HEK293T (cell line): ENCODE data around the gene SMURF1.

Experiments used
- CTCF ChIA-PET: fragments of 350-600 bp; formaldehyde crosslinking; extraction: SDS; loops from one replicate; lab custom pipeline; 2021; ENCODE audit warnings: antibody characterized with exemption, inconsistent platforms; lab: Yijun Ruan, JAX
- POLR2A ChIA-PET: fragments of 350-600 bp; formaldehyde crosslinking; extraction: SDS; loops from one replicate; lab custom pipeline; 2020; ENCODE audit warnings: antibody characterized with exemption, inconsistent platforms; lab: Yijun Ruan, JAX
- DNase-seq: peaks from one replicate; pipeline ENCODE4 v3.0.0; 2012; ENCODE audit warnings: mixed read lengths; ENCODE audit errors: extremely low spot score
- ARNT ChIP-seq: fragments of 450-650 bp; IDR thresholded peaks from 2 replicates; pipeline ENCODE4 v1.6.1; 2017; ENCODE audit warnings: mild to moderate bottlenecking
- BHLHE40 ChIP-seq: fragments of 450-650 bp; IDR thresholded peaks from 2 replicates; pipeline ENCODE4 v1.6.1; 2016; ENCODE audit warnings: mild to moderate bottlenecking, moderate library complexity, borderline replicate concordance
- CTBP1 ChIP-seq: fragments of 450-650 bp; IDR thresholded peaks from 2 replicates; pipeline ENCODE4 v1.6.1; 2016; ENCODE audit warnings: borderline replicate concordance
- ELF4 ChIP-seq: fragments of 450-650 bp; IDR thresholded peaks from 2 replicates; pipeline ENCODE4 v1.6.1; 2017; ENCODE audit warnings: antibody characterized with exemption
- FOXA1 ChIP-seq: fragments of 450-650 bp; IDR thresholded peaks from 2 replicates; pipeline ENCODE4 v1.6.1; 2016; ENCODE audit warnings: mild to moderate bottlenecking
- FOXK2 ChIP-seq: fragments of 450-650 bp; IDR thresholded peaks from 2 replicates; pipeline ENCODE4 v1.6.1; 2016; ENCODE audit warnings: mild to moderate bottlenecking
- FOXM1 ChIP-seq: fragments of 450-650 bp; IDR thresholded peaks from 2 replicates; pipeline ENCODE4 v1.6.1; 2017; ENCODE audit warnings: mild to moderate bottlenecking, borderline replicate concordance
- HDGF ChIP-seq: fragments of 450-650 bp; IDR thresholded peaks from 2 replicates; pipeline ENCODE4 v1.6.1; 2017; ENCODE audit warnings: antibody characterized with exemption, borderline replicate concordance
- L3MBTL2 ChIP-seq: fragments of 450-650 bp; conservative IDR thresholded peaks from 2 replicates; pipeline ENCODE4 v1.6.1; 2016; ENCODE audit warnings: mild to moderate bottlenecking
- LEF1 ChIP-seq: fragments of 450-650 bp; IDR thresholded peaks from 2 replicates; pipeline ENCODE4 v1.6.1; 2017; ENCODE audit warnings: mild to moderate bottlenecking, borderline replicate concordance
- NFRKB ChIP-seq: fragments of 450-650 bp; IDR thresholded peaks from 2 replicates; pipeline ENCODE4 v1.6.1; 2016; ENCODE audit warnings: mild to moderate bottlenecking, moderate library complexity
- PKNOX1 ChIP-seq: fragments of 450-650 bp; IDR thresholded peaks from 2 replicates; pipeline ENCODE4 v1.6.1; 2016
- SP1 ChIP-seq: fragments of 450-650 bp; IDR thresholded peaks from 2 replicates; pipeline ENCODE4 v1.6.1; 2017
- SUZ12 ChIP-seq: fragments of 450-650 bp; IDR thresholded peaks from 2 replicates; pipeline ENCODE4 v1.6.1; 2016; ENCODE audit warnings: mild to moderate bottlenecking
- TARDBP ChIP-seq: fragments of 450-650 bp; IDR thresholded peaks from 2 replicates; pipeline ENCODE4 v1.6.1; 2016
- ZNF384 ChIP-seq: fragments of 450-650 bp; IDR thresholded peaks from 2 replicates; pipeline ENCODE4 v1.6.1; 2016

SMURF1 gene

GRCh38 chr7:99008921-99009530, 134.9 kb downstream of the SMURF1 start:
- ChIA-PET POLR2A (no interaction called here), CTCF (interaction anchor here (0.6 kb wide), 1 partner anchor 10 kb away, joined by 4 read pairs; no protein-coding TSS in a partner anchor)
- no peak for TF ChIP-seq CTBP1
- TF ChIP-seq L3MBTL2, result no peak
- no peak for TF ChIP-seq PKNOX1
- TF ChIP-seq FOXK2, result no peak
- TF ChIP-seq NFRKB, result no peak
- TF ChIP-seq ARNT, result no peak
- TF ChIP-seq BHLHE40, result no peak
- no peak for TF ChIP-seq HDGF
- no peak for TF ChIP-seq ZNF384
- no peak for TF ChIP-seq SP1
- TF ChIP-seq TARDBP, result no peak
- no peak for TF ChIP-seq FOXA1
- TF ChIP-seq ELF4, result no peak
- no peak for TF ChIP-seq SUZ12
- TF ChIP-seq FOXM1, result no peak
- no peak for TF ChIP-seq LEF1

DNA sequence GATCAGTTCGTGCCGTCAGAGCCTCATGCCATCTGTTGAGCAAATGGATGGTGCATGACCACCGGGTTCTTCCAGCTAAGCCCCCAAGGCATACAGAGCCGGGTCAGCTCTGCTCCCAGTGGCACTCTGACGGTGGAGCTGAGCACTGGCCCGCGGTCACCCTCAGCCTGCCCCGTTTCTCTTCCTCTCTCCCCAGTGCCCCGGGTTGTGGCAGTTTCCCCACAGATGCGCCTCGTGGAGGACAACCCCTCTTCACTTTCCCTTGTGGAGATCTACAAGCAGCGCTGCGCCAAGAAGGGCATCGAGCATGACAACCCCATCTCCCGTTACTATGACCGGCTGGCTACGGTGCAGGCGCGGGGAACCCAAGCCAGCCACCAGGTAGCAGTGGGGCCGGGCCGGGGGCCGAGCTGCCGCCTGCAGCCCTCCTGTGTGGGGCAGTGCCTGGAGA, 135.7 kb downstream of the SMURF1 start:
- DNase-seq, result no peak
- TF ChIP-seq BHLHE40, result no peak
- ChIA-PET POLR2A (no interaction called here), CTCF (no interaction called here)

More at GRCh38 chr7:99008921-99009530, 134.9 kb downstream of the SMURF1 start:
- DNase-seq, result no peak

- TF ChIP-seq PKNOX1 (no peak), SUZ12 (no peak), TARDBP (no peak), FOXA1 (no peak), FOXK2 (no peak), L3MBTL2 (no peak), NFRKB (no peak), CTBP1 (no peak), ARNT (no peak), SP1 (no peak), FOXM1 (no peak), HDGF (no peak), LEF1 (no peak), ELF4 (no peak)
- DNase-seq, result no peak
- CTCF ChIA-PET, result no interaction called here
- POLR2A ChIA-PET, result no interaction called here
Measured at GRCh38 chr7:99006739-99007424, 137.0 kb downstream of the SMURF1 start.

DNA sequence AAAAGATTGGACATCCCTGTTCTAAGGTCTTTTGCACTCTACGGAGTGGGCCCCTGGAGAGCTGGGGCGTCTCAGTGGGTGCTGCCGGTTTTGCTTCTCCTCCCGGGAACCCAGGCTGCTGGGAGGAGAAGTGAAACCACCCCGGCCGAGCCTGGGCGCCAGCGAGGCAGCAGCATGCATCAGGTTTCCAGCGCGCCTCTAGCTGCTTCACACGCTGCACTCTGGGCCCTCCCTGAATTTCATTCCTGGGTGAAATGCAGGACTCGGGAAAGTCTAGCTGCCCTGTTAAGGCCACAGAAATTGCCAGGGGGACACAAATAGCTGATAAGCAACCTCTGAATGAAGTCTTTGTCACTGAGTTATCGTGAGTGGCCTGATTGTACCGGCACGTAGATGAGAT, 138.1 kb downstream of the SMURF1 start:
- POLR2A ChIA-PET, result no interaction called here
- TF ChIP-seq ARNT (no peak), HDGF (no peak), CTBP1 (no peak), FOXM1 (no peak), SUZ12 (no peak), SP1 (no peak)
- CTCF ChIA-PET, result no interaction called here
- DNase-seq, result no peak

DNA sequence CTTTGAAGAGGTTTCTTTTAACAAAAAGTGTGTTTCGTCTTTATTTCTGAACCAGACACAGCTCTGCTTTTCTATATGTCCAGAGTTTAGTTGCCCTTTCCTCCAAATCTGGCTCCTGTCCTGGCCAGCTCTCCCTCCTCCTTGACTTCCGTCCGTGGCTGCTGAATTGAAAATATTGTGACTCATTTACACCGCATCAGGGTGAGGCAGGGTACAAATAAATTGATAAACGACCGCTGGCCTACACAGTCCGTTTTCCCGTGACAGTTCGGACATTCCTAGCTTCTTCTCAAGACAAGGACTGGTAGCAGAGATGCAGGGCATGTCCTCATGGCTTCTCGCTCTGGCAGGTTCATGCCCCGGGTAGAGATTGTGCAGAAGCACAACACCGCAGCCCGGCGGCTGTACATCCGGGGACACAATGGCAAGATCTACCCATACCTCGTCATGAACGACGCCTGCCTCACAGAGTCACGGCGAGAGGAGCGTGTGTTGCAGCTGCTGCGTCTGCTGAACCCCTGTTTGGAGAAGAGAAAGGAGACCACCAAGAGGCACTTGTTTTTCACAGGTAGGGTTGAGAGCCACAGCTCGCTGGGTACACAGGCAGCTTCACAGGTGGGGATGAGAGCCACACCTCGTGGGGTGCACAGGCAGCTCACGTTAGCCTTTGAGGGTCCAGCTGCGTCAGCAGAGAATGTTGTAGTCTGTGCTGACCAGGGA, 139.0 kb downstream of the SMURF1 start:
- no peak for TF ChIP-seq LEF1
- TF ChIP-seq ELF4, result no peak
- no peak for TF ChIP-seq NFRKB
- no peak for TF ChIP-seq L3MBTL2
- no peak for TF ChIP-seq TARDBP
- TF ChIP-seq HDGF, result no peak
- TF ChIP-seq ARNT, result no peak
- TF ChIP-seq FOXM1, result no peak
- no peak for TF ChIP-seq PKNOX1
- no peak for TF ChIP-seq BHLHE40
- no peak for TF ChIP-seq CTBP1
- TF ChIP-seq ZNF384, result no peak
- TF ChIP-seq SUZ12, result no peak
- no peak for TF ChIP-seq FOXK2
- no peak for TF ChIP-seq SP1
- no peak for TF ChIP-seq FOXA1
- POLR2A ChIA-PET, result no interaction called here
- CTCF ChIA-PET, result no interaction called here
- DNase-seq, result no peak

DNA sequence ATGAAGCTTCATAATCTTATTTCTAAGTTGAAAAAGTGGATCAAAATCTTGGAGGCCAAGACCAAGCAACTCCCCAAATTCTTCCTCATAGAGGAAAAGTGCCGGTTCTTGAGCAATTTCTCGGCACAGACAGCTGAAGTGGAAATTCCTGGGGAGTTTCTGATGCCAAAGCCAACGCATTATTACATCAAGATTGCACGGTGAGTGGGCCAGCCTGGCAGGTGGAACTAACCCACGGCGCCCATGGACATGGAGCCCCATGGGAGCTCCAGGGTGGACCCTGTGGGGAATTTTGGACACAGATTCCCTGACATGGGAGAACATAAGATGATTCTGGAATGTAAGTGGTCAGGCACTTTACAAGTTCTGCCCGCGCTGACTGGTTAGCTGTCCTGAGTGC, 139.7 kb downstream of the SMURF1 start:
- no peak for DNase-seq
- TF ChIP-seq BHLHE40, result no peak
- no peak for TF ChIP-seq HDGF
- no peak for TF ChIP-seq LEF1
- TF ChIP-seq SP1, result no peak
- TF ChIP-seq FOXA1, result no peak
- no peak for TF ChIP-seq PKNOX1
- TF ChIP-seq L3MBTL2, result no peak
- no peak for TF ChIP-seq ELF4
- TF ChIP-seq ARNT, result no peak
- TF ChIP-seq TARDBP, result no peak
- TF ChIP-seq CTBP1, result no peak
- no peak for TF ChIP-seq SUZ12
- TF ChIP-seq FOXM1, result no peak
- TF ChIP-seq NFRKB, result no peak
- TF ChIP-seq ZNF384, result no peak
- CTCF ChIA-PET, result no interaction called here
- POLR2A ChIA-PET, result no interaction called here
